SIG-M5 treated with dmso at 0.1 percent for 504 hours (cell line): Measurements from ENCODE around the gene PSMB8.

Experiments used
- DNase-seq: peaks from one replicate; lab custom pipeline; 2025; ENCODE audit not compliant: unreplicated experiment; lab: John Stamatoyannopoulos, UW

The PSMB8 gene

DNA sequence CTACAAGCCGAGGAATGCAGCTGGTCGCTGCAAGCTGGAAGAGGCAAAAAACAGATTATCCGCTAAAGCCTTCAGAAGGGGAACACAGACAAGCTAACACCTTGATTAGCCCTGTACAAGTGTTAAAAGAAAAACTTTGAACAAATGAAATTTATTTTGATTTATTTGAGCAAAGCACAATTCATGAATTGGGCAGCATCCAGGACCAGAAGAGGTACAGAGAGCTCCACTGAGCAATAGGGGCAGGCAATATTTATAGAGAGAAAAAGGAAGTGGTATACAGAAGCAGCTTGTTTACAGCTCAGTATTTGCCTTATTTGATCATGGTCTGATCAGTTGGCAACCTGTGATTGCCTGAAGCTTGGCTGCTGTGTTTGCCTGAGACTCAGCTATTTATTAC, 44.7 kb downstream of the PSMB8 start:
- DNase-seq, result peak; percentile 14

GRCh38 chr6:32796848-32797776, 46.7 kb downstream of the PSMB8 start:
- peak; percentile 65 for DNase-seq

GRCh38 chr6:32794510-32794909, 49.3 kb downstream of the PSMB8 start:
- DNase-seq, result peak; percentile 90

GRCh38 chr6:32792901-32793435, 50.9 kb downstream of the PSMB8 start:
- no peak for DNase-seq
